Measurements from ENCODE around the gene OSBPL3.

OSBPL3 gene

GRCh38 chr7:24854866-24855265 lies 125.1 kb downstream of the OSBPL3 start:
- DNase-seq = no peak

DNA sequence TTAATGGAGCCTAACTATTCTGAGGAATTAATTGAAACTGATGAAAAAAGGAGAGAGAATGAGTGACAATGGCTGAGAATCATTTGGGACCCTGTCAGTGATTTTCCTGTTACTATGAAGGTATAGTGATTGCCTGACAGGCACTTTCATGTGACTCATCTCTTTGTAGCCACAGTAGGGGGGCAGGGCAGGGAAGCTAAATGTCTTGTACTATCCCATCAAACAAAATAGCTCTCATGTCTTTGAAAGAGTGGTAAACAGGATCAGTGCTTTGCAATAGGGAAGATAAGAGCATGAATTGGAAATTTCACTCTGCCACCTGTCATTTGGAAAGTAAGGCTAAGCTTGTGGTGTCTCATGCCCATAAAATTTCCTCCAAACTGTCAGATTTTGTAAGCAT lies 128.2 kb downstream of the OSBPL3 start:
- DNase-seq = no peak

GRCh38 chr7:24848878-24849277 lies 131.1 kb downstream of the OSBPL3 start:
- no peak for DNase-seq

GRCh38 chr7:24847754-24848153 lies 132.2 kb downstream of the OSBPL3 start:
- DNase-seq = no peak

- DNase-seq = no peak
These were observed 136.1 kb downstream of the OSBPL3 start for GRCh38 chr7:24843821-24844434.

- no peak for DNase-seq
These were observed 137.3 kb downstream of the OSBPL3 start for GRCh38 chr7:24842449-24843241.

DNA sequence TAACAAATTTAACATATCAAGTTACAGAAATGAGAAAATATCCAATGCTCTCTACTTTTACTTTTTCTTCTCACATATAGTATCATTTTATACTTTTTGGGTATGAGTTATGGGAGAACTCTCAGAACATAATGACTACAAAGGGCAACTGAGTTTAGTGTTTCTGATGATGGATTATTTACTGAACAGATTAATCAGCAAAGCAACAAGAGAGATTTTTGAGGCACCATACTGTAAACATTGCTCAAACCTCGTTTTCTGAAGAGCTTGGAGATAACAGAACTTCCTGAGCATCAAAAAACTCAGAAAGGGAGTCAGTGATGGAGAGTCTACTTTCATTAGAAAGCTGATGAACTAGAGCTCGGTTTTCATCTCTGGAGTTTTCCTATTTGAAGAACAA lies 137.9 kb downstream of the OSBPL3 start:
- DNase-seq = no peak

- no peak for DNase-seq
These were observed 139.4 kb downstream of the OSBPL3 start for GRCh38 chr7:24840563-24840962.

DNA sequence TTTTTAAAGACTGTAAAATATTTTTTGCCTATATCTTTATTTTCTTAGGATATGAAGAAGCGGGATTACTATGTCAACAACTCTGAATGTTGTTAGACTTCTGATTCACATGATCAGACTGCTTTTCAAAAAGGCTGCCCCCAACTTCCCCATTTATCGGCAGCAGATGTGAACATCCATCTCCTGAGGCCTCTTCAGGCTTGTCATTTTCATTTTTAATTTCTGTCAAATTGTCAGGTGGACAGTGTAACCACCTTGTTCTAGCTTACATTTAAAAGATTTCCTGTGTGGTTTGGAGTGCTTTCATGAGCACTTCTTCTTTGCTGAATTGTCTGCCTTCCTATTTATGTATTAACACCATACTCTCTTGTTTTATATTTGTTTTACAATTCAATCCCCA lies 143.9 kb downstream of the OSBPL3 start:
- DNase-seq = no peak

DNA sequence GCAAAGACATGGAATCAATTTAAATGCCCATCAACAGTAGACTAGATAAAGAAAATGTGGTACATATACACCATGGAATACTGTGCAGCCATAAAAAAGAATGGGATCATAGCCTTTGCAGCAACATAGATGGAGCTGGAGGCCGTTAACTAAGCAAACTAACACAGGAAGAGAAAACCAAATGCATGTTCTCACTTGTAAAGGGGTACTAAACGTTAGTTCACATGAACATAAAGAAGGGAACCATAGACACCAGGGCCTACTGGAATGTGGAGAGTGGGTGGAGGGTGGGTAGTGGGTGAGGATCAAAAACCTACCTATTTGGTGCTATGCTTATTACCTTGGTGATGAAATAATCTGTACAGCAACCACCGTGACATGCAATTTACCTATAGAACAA lies 144.3 kb downstream of the OSBPL3 start:
- DNase-seq = no peak

DNA sequence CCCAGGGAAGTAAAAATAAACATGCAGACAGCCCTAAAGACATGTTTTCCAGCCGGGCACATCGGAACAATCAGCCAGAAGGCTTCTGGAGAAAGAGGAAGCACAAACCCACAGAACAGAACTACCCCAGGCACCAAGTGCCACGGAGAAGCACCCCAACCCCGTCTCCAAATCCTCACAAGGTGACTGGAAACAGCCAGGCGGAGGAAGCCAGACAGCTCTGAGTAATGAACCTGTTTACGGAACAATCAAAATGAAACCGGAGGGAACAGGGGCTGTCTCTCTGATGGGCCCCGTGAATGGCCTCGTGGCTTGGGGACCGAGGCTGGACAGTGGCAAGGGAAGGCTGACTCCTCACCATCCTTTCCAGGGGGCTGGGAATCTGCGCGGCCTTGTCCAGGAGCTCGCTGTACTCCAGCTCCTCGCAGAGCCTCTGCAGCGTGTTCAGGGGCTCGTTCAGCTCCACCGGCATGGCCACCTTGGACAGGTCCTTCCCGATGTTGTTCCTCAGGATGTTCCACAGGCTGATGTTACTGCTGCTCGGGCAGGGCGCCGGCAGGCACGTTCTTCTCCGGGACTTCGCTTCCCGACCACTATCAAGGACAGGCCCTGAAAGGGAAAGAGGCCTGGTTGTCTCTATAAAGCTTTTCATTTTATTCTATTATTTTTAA lies 145.7 kb downstream of the OSBPL3 start:
- DNase-seq = no peak

- no peak for DNase-seq
These were observed 146.4 kb downstream of the OSBPL3 start for GRCh38 chr7:24833549-24833948.

DNA sequence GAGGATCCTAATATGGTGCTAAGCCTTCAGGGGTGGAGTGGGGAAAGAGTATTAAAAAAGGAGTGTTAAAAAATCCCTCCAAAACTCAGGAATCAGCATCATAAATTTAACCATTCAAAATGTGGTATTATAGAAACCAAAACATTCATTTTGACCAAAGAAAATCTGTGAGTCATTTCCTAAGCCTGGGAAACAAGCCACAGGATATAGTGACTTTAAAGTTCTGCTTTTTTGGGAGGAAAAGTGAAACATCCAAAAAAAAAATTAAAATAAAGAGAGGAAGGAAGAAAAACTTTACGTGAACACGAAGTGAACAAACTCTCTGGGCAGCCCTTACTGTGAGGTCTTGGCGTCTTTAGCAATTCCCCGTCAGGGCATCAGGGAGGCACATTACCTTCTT lies 148.7 kb downstream of the OSBPL3 start:
- DNase-seq = no peak

DNA sequence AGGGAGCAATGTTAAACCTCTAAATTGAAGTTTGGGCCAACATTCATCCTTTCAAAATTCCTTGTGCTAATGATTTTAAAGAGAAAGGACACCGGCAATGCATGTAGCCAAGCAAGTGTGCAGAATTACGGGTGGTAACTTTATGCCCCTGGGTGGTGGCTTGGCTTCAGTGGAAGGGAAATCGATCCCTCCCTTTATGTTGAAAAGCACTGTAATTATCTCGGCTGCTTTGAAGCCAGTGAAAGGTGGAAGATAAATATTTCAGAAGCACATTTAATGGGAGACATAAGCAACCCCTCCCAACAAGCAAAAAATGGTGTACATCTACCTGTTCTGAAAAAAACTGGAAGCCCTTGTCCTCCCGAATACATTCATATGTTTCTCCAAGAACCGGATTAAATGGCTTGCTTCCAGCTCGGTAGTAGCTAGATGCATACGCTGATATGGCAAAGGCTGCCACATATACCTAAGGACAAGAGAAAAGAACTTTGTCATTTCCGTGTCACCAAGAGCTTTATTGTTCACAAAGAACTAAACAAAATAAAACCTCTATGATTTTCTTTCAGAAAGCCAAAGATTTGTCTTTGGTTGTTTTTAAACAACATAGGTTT lies 149.4 kb downstream of the OSBPL3 start:
- no peak for DNase-seq

GRCh38 chr7:24829787-24830186 lies 150.2 kb downstream of the OSBPL3 start:
- no peak for DNase-seq

DNA sequence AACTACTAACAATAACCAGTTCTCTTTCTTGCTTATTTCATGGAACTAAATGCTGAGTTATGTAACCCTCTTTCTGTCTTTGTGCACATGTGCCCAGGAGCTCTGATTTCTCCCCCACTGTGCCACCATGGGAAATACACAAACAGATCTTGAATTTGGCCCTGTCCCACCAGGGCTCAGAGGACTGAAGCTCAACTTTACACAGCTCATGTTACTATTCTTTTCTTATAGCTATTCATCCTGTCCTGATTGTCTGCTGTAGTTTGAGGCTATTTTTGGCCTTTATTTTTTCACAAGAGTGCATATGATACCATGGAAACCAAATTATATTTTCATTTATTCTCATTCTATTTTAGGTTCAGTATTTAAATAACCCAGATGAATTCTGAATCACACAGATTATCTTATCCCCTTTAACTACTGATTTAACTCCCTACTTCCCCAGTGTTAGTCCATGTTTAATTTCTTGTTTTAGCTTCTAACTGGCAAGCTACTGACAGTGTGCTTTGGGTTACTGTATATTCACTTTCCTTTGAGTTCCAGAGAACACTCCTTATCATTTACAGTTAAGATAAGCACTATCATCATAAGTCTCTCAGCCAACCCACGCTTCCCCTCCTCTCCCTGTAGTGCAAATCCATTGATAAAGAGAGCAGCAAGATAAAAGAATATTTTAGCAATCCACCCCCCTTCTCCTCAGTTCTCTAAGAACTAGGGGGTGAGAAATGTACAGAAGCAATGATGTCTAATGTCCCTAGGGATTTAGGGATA lies 150.9 kb downstream of the OSBPL3 start:
- no peak for DNase-seq

GRCh38 chr7:24827589-24827988 lies 152.4 kb downstream of the OSBPL3 start:
- DNase-seq = no peak

- no peak for DNase-seq
These were observed 153.0 kb downstream of the OSBPL3 start for GRCh38 chr7:24827027-24827426.

GRCh38 chr7:24826662-24827020 lies 153.3 kb downstream of the OSBPL3 start:
- no peak for DNase-seq

DNA sequence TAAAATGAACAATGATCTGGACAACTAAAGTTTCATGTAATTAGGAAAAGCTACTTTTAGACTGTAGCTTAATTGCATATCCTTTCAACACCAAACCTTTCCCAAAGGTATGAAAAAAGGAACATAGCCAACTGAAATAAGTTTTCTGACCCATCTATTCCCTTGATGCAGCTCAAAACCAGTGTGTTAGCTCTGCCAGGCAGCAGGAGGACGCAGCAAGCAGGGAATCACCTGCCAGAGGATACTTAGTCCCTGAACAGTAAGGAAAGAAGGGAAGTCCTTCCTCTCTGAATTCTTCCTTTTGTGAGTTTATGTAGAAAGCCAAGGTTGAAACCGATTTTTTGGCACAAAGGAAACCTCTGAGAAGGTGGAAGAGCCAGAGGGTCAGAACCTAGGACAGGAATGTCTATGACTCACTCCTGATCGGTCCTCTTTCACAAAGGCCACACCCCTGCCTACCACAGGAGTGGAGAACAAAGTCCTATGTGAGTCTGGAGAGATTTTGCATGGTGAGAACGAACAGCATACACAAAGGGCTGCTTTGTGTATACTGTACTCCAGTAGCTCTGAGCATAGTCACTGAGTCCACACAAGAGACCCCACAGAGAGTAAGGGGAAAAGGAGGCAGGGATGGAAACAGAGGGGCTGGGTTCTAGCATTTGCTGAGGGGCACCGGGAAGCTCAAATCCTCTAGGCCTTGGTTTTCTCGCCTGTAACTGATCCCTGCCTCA lies 153.9 kb downstream of the OSBPL3 start:
- DNase-seq = no peak

DNA sequence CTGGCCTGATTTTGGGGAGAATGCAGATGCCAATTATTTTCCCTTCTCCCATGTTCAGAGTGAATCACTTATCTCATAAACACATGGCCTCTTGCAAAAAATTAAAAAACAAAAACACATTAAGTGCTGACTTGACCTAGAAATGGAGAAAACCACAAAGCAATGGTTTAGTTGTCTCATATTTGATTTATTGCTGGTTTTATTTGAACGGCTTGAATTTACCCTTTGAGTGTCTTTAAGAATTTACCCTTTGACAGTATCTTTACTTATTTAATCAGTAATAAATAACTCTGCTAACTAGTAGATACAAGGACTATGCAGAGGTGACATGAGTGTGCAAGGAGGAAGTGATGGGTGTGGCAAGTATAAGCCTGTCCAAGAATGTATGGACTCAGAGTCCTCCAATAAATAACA lies 154.6 kb downstream of the OSBPL3 start:
- DNase-seq = no peak

GRCh38 chr7:24824896-24825295 lies 155.1 kb downstream of the OSBPL3 start:
- no peak for DNase-seq

All from DMS79 treated with DMSO at 0.1 percent for 48 hours (cell line).